CD1c-positive myeloid dendritic cell (primary cell): ENCODE measurements around the gene DLGAP1.

Source experiments
- DNase-seq: peaks from one replicate; pipeline ENCODE4 v3.0.0-alpha.2; 2016; ENCODE audit errors: extremely low spot score

DLGAP1 gene

DNA sequence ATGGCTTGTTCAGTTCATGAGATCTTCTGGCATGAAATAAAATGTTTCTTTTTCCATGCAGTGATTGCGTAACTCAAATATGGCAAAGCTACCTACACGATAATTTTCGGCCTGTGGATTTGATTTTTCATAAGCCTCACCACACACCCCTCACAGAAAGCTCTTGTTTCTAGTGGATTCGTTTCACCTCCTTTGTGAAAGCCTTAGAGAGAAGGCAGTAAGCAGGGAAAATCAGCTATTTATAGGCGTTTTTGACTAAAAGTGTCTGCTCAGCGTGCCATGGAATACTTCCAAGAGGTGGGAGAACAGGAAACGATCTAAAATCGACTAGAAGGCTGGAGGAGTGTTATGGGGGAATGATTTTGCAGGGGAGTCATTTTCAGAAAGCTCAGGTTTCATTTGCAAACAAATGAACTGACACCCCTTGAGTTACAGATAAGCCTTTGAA, 587.2 kb downstream of the DLGAP1 start:
- no peak for DNase-seq

DNA sequence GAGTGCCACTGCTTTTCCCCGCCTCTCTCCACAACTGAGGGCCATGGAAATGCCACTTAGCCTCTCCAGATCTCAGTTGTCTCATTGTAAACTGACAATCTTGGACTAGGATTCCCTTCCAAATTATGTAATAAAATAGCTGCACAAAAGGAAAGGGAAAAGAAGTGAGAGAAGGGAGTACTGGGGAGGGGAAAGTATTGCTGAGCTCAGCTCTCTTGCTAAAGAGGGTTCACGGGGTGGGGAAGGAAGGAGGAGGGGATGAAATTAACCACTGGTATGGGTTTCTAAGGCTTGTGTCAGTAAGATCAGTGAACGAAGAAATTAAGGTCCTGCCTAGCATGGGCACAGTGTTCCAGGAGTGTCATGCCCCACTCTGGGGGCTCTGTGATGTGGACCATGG, 587.9 kb downstream of the DLGAP1 start:
- DNase-seq, result no peak

DNA sequence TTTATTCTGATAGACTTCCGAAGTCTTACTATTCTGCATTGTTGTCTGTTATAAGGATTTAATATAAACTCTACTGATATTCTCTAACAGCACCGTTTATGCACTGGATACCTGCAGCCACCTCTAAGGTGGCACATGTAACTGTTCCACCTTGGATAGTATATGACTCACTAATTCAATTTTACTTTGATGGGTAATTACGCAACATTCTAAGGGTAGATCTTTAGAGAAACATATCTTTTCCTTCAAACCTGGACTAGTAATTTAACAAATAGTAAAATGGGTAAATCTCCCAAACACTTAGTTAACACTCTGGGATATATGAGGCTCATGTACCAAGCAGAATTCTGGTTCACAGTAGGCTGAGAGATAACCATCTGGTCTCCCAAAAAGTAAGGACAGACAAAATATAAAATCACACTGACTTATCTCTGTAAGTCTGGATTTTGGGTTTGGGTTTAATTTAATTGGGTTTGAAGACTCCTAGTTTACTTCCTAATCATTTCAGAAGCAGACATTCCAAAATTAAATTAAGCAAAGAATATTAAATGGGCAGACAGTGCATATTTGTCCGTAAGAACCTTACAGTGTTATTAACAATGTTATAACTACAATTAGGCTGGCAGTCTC, 590.3 kb downstream of the DLGAP1 start:
- DNase-seq, result no peak

DNA sequence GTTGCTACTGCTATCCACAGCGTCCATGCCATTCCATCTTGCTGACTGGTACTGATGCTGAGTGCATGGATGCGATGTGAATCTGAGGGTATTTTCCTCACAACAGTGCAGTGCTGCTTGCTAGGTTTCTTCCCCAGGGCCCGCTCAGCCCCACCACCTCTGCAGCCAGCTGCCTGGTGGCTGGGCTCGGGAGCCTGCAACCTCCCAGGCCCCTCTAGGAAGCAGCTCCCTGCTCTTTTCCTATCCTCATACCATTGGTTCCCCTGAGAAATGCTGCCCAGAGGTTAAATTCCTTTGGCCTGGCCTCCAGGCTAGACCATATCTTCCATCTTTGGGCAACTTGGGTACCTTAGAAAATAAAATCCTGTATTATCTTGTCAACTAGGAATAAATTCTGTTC, 591.5 kb downstream of the DLGAP1 start:
- DNase-seq, result no peak

DNA sequence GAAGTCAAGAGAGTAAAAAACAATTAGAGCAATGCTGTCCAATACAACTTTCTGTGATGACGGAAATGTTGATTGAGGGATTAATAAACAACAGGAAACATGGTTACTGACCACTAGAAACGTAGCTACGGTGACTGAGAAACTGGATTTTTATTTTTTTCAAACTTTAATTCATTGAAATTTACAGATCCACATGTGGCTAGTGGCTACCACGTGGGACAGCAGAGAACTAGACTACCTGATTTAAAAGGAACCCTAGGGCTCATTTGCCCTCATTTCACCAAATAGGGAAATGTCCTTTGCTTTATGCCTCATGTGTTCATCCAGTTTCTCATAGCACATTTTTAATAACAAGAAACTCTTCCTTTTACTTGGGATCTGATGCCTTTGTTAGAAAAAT, 592.1 kb downstream of the DLGAP1 start:
- DNase-seq, result no peak

DNA sequence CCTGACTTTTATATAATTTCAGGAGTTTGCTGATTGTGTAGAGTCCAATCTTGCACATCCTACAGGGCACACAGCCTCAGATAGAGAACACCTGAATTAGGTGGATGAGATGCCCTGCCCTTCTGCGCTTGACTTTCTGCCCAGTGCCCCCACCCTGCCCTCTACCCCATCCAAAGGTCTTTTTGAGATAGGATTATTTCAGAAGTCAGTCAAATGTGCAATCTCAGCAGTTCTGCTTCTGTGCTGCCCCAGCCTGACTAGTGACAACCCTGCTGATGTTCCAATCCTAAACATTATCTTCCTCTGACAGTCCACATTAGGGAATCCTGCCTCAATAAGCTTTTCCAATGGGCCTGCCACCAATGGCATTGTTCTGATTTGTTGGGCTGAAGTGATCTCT, 593.6 kb downstream of the DLGAP1 start:
- DNase-seq, result no peak

DNA sequence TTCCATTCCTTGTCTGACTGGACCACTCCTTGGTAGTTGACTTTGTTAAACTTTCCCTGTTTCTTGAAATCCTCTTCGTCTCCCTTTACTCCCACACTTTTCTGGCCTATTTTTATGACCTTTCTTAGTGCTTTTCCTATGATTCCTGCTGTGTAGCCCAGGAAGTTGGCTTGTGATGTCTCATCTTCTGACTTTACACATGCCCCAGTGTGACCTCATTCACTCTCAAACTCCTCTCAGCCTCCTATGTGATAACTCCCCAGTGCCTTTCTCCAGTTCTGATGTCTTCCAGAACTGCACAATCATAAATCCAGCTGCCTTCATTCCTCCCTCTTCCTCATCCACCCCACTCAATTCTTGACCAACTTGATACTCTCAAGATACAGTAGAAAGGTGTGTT, 597.6 kb downstream of the DLGAP1 start:
- DNase-seq, result no peak

DNA sequence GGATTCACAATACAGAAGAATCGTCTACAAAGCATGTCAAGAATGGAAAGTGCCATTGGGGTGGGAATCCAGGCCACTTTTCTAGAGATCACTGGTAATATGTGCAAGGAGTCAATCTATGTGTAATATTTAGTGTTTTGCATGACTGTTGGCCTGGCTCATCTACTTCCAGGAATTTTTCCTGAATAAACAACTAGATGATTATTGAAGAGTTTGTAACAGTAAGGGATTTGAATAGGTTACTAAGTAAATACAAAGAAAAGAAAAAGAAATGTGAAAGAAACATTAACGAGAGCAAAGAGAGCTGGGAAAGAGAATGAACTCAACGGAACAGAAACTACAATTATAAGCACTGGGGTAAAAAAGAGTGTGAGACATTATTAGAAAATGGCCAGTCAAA, 599.1 kb downstream of the DLGAP1 start:
- DNase-seq, result no peak

DNA sequence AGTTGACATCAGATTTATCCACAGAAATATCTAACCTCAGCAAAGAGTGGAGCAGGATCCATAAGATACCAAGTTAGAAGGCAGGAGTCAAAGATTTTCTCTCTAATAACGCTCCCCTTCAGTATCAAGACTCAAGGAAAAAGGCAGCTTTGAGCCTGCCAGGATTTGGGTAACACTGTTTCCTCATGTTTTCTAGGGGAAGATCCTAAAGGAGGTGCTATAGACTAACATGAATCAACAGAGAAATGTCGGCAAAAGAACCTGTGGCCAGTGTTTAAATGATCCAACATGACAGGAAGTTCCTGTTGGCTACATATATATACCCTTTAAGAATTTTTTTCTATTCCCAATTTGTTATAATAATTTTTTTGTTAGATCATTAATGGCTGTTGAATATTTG, 602.8 kb downstream of the DLGAP1 start:
- DNase-seq, result no peak

DNA sequence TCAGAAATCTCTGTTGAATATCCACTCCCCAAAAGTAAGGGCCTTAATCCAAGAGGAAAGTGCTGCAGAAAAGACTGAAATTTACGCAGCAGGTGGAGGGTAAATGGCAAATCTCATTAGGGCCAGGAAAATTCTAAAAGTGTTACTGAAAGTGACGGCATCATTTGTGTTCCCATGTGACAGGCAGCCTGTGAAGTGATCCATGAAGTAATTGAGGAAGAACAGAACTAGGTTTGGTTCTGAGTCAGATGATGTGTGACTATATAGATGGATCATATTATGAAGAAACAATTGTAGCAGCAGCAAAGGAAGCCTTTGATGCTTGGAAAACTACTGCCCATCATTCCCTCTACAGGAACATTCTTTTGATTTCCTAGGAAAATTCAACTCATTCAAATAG, 603.9 kb downstream of the DLGAP1 start:
- peak; percentile 38 for DNase-seq

DNA sequence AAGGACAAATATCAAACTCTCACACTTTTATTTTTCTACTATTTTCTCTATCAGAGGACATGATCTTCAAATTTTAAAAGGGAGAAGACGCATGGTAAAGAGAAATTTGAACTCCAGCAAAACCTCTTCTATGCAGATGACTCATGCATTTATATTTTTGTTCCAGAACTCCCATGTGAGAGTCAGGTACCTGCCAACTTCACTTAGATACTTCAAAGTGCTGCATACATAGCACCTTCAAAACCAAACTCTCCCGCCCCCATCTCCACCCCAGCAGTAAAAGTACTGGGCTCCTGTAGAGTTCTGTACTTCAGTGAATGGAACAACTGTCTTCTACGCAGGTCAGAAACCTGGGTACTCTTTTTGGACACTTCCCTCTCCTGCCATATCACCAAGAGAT, 606.8 kb downstream of the DLGAP1 start:
- no peak for DNase-seq

DNA sequence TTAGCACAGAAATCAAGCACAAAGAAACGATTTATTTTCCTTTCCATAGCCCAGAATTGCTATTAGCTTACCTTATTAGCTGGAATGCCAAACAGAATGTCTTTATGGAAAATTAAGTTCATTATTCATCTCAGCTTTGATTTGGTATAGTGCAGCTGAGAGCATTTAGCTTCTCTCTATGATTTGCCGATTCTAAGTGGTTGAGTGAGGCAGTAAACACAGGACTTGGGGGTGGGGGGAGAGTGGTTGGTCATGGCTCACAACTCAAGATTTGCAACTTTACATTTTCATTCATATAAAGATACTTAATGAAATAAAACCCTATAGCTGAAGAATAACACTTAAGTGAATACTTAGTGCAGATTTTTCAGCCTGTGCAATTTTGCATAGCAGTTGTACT, 609.9 kb downstream of the DLGAP1 start:
- DNase-seq, result no peak

DNA sequence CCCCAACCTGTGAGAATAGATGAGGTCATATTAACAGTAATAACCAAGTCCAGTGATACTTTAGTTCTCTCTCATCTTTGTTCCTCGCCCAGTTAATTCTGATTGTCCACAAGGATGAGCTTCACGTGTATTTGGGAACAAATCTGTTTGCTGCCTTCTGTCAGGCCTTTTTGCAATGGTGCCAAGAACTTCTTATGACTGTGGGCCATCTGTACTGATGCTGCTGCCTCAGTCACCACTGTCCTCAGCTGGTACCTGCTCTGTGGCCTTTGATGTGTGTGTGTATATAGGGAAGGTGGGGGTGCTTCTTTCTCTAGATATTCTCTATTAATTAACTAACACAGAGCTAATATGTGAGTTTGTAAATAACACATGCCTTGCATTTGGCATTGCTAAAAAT, 612.3 kb downstream of the DLGAP1 start:
- DNase-seq, result no peak

DNA sequence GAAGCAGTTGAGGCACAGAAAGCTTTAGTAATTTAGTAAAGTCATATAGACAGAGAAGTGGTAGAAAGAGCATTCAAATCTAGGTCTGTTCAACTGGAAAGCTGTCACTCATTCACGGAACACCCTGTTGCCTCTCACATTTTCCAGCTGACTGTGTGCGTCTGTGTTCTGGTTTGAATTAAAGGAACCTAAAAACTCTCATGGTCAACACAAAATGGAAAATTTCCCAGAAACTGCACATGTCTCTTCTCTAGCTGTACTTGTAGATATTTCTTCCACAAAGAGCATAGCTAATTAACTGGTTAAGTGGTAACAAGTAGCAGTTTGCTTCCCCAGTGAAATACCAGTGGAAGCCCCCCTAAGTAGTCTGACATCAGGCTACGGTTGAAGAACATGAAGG, 614.3 kb downstream of the DLGAP1 start:
- DNase-seq, result no peak

DNA sequence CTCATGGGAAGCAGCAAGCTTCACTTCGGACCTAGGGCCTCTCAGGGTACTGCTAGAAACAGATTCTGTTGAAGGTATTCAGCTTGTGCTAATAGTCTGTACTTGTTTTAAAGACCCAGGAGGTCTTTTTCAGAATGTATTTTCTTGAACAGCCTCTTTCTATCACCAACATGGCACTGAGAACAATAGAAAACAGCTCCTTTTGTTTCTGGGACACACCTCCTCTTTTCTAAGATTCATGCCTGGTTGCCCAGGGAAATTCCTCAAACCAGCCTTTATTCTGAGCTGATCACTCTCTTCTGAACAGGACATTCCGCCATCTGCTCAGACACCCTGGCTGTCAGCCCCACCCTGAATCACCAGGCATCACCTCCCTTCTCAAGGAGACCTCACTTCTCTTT, 615.5 kb downstream of the DLGAP1 start:
- DNase-seq, result no peak

DNA sequence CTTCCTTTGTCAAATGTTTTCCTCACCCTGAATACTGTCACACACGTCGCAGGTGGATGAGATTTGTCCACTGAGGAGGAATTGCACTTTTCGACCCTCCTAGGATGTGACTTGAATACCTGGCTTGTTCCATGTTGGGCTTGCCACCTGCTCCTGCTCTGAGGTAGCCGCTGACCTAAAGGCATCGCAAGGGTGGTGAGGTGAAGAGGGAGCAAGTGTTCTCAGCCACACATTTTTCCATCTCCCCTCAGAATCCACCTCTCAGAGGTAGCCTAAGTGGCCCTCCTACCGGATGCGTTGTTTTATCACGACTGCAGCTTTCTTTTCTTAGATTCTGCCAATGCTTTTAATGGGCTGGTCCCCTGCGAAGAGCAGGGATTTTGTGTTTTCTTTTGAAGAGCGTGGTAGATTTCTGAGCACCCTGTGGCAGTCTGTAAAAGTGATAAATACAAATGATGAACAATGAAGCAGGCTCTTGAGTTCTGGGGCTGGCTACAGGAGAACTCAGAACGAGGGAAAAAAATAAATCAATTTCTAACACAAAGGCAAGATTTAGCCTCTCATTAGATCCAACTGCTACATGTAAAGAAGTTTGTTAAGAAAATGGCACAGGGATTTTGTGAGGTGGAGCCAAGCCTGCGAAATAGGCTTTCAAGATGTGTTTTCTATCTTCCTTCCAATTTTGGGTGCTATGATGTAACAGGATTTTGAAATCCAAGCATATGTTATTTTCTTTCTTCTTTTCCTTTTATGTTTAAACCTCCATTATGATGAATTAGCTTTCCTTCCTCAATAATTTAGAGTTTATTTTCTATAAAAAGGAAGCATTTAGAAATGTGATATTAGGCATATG, 618.4 kb downstream of the DLGAP1 start:
- no peak for DNase-seq

DNA sequence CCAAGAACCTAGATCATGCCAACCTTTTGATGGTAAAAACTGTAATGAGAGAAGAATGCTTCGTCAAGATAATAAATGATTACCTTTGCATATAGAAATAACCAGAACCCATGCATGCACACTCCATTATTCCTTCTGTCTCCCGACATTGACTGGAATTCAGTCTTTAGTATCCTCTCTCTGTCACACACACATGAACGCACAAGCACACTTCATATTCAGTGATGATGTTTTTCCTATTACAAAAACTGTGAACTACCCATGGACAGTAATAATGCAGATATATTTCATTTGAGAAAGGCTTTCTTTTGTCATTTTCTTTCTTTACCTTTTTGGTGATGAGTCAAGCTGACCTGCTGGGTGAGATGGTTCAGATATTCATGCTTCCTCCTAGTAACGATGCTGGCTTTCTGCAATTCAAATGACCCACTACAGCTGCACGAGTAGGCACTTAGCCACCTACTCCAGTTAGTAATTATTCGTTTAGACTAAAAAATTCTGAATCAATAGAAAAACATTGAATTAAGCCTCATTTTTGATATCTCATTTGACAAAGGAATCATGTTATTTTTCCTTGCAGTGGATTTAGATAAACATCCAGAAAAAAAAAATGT, 623.0 kb downstream of the DLGAP1 start:
- no peak for DNase-seq

DNA sequence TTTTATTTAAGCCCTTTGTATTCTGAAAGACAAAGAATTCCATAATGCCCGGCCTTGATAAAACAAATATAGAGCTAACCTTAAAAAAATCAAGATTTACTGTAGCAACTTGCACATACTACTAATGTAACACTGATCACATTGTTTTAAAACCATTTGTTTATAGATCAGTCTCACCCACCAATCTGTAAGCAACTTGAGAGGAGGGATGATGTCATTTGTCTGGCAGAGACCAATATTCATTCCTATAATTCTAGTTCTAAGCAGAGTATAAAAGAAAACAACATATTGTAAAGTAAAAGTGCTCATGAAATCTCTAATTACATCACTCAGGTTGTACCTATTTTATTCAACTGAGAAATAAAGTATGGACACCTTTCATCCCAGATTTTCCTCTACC, 624.5 kb downstream of the DLGAP1 start:
- DNase-seq, result no peak

DNA sequence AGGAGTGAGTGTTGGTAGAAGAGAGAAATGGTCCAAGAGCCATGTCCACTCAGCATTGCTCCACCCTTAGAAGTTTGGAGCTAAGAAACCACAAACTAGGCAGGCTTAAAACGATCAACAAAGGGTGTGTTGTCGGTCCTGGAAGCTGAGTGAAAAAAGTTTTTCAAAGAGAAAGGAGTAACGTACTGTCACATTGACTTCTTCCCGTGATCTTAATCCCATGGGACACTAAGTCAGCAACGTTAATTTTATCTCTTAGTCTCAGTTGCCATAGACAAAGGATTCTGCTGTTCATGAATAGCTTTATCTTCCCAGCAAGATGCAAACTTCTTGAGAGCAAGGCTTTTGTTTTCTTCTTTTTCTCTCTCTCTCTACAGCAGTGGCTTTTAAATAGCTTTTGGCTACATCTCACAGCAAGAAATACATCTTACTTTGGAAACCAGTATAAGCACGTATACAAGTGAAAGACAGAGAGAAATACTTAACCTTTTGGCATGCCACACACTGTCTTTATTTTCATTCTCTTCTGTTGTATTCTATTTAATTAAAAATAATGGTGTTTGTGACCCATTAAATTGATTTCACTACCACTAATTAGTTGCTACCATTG, 627.8 kb downstream of the DLGAP1 start:
- DNase-seq, result no peak

DNA sequence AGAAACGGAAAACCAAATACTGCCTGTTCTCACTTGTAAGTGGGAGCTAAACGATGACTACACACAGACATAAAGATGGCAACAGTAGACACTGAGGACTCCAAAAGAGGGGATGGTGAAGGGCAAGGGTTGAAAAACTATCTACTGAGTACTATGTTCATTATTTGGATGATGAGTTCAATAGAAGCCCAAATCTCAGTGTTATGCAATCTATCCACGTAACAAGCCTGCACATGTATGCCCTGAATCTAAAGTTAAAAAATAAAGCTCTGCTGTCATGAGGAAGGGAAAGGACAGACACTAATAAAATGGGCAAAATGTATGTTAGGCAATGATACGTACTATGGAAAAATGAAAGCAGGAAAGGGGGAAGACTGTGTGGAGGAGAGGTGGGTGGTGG, 629.1 kb downstream of the DLGAP1 start:
- no peak for DNase-seq

DNA sequence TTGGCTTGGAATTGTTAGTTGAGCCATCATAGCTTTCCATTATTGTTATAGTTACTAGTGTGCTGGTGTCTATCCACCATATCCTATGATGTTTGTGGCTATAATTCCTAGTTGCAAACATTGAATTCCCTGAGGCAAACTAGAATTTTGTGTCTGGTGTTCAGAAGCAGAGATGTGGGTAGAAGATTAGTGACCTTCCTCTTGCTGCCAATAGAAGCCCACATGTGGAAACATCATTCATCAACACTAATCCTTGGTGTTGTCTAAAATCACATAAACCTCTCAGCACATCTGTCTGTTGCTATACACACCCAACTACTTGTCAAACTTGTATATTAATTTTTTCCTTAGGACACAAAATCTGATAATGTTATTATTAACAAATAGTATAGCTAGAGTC, 631.0 kb downstream of the DLGAP1 start:
- DNase-seq, result no peak

DNA sequence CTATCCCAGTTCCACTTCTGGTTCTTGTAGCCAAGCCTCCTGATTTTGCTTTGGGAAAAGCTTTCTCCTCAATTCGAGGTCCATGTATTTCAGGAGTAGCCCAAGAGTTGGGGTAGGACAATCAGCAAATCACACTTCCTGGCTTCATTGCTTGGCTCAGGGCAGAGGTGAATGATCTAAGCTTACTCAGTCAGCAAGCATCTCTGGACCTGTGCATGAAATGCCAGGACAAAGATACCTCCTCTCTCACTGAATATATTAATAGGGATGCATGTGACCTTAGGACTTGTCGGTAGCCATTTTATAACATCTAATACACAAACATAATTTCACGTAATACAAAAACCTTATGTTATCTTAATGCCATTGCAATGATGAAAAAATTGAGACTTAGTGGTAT, 632.0 kb downstream of the DLGAP1 start:
- DNase-seq, result no peak

DNA sequence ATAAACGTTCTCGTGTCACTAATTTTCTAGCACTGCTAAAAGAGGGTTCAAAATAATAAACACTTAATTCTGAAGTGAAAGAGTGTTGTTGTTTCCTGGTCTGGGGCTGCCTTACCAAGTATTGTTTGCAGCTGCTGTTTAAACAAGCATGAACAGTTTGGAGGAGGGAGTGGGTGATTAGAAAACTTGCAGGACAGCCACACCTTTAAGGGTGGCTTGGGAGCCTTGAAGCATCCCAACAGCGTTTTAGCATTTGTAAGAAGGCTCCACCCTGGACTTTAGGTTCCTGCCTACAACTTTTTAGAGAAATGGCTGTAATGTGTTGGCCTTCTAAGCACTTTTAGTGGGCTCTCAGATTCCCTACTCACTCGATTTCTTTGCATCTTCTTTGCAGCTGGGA, 633.6 kb downstream of the DLGAP1 start:
- no peak for DNase-seq
